NCI-H2227 (cell line): ENCODE results near the gene FARP1.
A peak's percentile ranks its signal among the peaks of the same experiment; 100 is the strongest.

Experiments used
- DNase-seq: peaks from one replicate; lab custom pipeline; 2025; ENCODE audit not compliant: unreplicated experiment; lab: John Stamatoyannopoulos, UW

Gene FARP1

DNA sequence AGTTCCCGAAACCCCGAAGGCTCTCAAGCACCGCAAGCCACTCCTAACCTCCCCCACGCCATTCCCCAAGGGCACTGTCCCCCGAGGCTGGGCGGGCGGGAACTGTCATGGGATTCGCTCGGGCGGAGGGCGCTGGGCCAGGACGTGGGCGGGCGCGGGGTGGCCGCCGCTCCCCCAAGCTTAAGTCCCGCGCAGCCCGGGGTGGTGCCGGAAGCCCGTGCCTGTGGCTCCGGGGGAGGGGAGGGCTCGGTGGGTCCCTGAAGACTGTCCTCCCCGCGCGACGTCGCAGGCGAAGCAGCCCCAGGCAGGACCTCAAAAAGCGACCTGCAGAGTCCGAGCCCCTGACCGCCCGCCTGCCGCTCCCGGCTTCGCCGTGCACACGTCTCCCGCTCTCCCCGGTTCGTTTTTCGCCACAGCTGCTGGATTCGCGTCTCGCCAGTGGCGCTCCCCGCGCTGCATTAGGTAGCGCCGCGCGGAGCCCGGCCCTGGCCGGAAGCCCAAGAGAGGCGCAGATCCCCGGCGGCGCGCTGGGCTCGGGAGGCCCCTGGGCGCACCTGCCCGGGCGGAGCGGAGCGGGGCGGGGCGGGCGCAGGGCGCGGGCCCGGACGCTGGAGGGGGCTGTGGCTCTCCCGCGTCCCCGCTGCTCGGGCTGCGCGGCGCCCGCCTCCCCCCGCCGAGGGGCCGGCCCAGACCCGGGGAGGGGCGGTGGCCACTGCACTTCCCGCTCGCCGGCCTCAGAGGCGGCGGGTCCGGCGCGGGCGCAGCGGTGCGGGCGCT lies at the start of gene FARP1:
Gene FARP1, plus strand, starts transcription at position 715 of the 777 bp plus-strand sequence. CDS start 70,149 bp downstream, outside the sequence.
- peak; percentile 87 for DNase-seq

DNA sequence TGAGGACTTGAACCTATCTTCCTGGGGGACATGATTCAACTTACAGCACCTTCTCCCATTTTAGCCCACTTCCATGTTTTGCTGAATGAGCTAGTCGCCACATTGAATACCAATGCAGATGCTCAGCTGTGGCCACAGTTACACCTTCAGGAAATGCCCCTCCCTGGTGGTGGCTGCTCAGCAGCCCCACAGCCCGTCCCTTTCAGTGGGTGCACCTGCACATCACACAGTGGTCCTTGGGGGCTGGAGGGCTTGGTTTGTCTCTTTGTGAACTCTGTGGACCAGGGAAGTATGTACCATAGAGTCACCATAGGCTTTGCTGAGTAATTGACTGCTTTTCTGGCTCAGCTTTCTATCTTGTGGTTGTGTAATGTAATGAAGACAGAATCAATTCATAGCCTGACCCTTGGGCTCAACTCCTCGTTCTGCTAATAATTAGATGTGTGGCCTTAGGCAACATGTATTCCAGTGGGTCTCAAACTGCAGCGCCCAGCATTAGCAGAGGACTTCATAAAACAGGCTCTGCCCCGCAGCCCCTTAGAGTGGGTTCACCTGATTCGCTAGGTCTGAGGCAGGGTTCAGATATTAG lies 48.1 kb upstream of the FARP1 start:
- no peak for DNase-seq

GRCh38 chr13:98096059-98096458 lies 46.8 kb upstream of the FARP1 start:
- no peak for DNase-seq

GRCh38 chr13:98097749-98098148 lies 45.1 kb upstream of the FARP1 start:
- DNase-seq: no peak

GRCh38 chr13:98098516-98098915 lies 44.4 kb upstream of the FARP1 start:
- no peak for DNase-seq

DNA sequence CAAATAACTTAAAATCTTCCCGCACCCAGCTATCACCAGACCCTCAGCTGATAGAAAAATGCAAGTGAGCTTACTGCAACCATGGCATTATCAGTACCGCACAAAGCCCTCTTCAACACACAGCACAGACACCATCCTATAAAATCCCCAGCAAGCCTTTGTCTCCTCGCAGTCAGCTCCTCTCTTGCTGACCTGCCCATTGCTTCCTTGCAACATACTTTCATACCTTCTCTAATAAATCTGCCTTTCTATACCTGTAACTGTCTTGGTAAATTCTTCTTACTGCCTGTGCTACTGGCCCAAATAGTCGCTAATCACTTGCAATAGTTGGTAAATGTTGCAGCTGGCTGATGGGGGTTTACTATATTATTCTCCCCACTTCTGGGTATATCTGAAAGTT lies 43.3 kb upstream of the FARP1 start:
- no peak for DNase-seq

DNA sequence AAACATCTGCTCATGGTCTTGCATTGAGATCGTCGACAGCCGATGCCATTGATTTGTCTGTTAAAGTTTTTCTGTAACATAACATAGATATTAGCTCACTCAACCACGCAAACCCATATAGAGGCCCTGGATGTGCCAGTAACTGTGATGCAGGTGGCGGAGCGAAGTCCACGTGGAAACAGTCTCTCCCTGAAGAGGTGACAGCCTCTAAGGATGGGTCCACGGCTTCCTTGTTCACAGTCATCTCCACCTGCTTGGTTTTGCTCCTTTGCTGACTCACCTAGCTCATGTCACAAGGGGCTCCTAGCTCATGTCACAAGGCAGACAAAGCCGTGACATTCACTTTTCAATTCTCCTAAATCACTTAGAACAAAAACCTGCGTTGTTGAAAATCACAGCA lies 42.4 kb upstream of the FARP1 start:
- DNase-seq: no peak

- no peak for DNase-seq
These were observed 39.4 kb upstream of the FARP1 start for GRCh38 chr13:98103531-98103930.

- DNase-seq: no peak
These were observed 38.7 kb upstream of the FARP1 start for GRCh38 chr13:98103942-98104880.

DNA sequence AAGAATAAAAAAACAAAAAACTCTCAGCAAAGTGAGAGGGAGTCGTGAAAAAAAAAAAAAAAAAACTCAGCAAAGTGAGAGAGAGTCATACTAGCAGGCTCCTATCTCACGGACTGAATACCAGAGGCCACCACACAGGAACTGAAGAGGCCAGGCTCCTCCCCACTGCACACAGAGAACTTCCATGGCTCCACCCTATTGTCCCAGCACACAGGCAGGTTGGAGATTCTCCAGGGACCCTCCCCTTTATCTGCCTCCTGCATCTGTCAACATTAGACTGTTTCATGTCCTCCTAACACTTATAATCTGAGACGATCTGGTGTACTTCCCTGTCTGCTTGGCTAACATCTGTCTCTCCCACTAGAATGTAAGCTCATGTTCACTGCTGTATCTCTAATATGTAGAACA lies 37.0 kb upstream of the FARP1 start:
- DNase-seq: no peak

GRCh38 chr13:98108341-98108740 lies 34.6 kb upstream of the FARP1 start:
- DNase-seq: no peak

GRCh38 chr13:98109226-98109853 lies 33.6 kb upstream of the FARP1 start:
- no peak for DNase-seq

DNA sequence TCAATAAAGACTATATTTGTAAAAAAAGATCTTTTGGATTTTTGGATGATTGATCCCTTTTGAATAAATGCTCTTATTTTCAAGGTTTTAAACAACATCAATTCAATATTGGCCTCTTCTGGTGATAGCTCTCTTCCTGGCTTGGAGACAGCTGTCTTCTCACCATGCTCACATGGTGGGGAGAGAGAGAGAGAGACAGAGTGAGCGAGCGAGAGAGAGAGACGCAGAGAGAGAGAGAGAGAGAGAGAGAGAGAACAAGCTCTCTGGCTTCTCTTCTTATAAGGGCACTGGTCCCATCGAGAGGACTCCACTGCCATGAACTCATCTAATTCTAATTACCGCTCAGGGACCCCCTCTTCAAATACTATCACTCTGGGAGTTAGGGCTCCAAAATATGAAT lies 32.1 kb upstream of the FARP1 start:
- DNase-seq: no peak

DNA sequence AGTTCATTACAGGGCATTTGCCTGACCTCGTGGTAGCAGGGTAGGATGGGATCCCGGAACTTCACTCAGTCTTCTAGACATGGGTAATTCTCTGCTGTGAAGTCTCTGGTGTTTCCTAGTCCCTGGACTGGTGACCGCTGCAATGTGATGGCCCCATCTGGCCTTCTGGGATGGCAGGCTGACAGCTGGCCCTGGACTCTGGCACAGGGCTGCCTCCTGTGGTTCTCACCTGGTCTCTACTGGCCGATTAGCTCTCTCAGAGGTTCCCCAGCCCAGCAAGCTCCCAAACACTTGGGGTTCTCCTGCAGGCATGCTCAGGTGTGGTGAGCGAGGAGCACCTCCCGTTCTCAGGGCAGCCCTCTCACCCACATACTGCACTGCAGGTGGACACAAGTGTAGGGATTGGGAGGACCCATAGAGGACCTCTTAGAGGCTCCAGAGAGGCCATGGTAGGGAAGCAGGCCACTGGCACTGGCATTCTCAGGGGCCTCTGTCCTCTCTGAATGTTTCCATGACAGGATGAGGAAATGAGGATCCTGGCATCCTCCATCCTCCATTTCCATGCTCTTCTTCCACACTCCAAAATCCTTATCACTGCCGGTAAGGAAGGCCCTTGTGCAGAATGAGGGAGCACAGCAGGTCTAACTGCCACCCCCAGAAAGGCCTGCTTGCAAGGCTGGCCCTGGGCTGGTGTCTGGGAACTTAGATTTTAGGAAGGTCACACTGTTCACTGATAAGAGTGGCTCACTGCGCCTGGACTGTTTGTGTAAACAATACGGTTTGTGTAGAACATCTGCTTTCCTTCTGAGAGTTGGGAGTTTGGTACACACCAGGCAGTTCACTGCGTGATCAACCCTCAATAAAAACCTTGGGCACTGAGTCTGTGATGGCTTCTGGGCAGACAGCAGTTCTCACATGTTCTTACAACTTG lies 31.5 kb upstream of the FARP1 start:
- DNase-seq: no peak

DNA sequence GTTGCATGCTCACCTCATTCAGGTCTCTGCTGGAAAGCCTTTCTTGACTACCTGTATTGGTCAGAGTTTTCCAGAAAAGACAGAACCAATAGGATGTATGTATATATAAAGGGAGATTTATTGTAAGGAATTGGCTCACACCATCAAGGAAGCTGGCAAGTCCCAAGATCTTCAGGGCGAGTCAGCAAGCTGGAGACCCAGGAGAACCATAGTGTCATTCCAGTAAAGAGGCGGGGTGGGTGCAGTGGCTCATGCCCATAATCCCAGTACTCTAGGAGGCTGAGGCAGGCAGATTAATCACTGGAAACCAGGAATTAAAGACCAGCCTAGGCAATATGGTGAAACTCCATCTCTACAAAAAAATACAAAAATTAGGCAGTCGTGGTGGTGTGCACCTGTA lies 30.4 kb upstream of the FARP1 start:
- no peak for DNase-seq

- no peak for DNase-seq
These were observed 24.0 kb upstream of the FARP1 start for GRCh38 chr13:98118865-98119264.

DNA sequence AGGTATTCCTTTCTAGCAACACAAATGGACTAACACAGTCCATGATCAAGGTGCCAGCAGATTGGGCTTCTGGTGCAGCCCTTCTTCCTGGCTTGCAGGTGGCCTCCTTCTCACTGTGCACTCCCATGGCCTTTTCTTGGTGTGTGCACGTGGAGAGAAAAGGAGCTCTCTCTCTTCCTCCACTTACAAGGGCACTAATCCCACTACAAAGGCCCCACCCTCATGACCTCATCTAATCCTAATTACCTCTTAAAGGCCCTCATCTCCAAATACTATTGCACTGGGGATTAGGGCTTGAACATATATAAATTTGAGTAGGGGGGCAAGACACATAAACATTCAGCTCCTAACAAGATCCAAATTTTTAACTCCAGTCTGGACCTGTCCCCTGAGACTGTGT lies 19.7 kb upstream of the FARP1 start:
- no peak for DNase-seq

DNA sequence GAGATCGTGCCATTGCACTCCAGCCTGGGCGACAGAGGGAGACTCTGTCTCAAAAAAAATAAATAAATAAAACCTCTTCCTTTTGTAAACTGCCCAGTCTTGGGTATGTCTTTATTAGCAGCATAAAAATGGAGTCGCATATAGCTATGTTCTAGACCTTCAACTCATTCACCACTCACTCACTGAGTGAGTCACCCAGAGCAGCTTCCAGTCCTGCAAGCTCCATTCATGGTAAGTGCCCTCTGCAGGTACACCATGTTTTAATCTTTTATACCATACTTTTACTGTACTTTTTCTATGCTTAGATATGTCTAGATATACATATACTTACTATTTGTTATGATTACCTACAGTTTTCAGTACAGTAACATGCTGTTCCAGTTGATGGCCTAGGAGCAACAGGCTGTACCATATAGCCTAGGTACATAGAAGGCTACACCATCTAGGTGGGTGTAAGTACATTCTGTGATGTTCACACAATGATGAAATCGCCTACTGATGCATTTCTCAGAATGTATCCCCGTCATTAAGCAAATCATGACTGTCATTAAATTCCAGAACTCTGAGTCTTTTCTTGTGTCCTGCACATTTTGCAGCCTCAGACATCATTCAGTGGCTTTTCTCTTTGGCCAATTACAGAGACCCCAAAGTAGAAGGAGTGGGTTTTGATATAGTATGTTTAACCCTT lies 13.7 kb upstream of the FARP1 start:
- no peak for DNase-seq

GRCh38 chr13:98133946-98134345 lies 8.9 kb upstream of the FARP1 start:
- no peak for DNase-seq

GRCh38 chr13:98134901-98135300 lies 8.0 kb upstream of the FARP1 start:
- no peak for DNase-seq
